Activated CD8-positive, alpha-beta memory T cell treated with anti-CD3 and anti-CD28 coated beads, Interleukin-2, amount 50 U/mL, for 24 hours (primary cell): ENCODE data around the gene NSD2.
"Not testable (repeated sequence)": the region's sequence is repeated elsewhere in the genome, so short reads cannot be mapped to it uniquely, and the experiment has no call there.

Experiments
- DNase-seq: peaks from one replicate; pipeline ENCODE4 v3.0.0-alpha.2; 2020; ENCODE audit errors: extremely low read depth

Gene NSD2

DNA sequence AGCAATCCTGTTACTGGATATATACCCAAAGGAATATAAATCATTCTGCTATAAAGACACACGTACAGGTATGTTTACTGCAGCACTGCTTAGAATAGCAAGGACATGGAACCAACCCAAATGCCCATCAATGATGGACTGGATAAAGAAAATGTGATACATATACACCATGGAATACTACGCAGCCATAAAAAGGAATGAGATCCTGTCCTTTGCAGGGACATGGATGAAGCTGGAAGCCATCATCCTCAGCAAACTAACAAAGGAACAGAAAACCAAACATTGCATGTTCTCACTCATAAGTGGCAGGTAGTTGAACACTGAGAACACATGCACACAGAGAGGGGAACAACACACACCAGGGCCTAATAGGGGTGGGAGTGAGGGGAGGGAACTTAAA, 132.2 kb downstream of the NSD2 start:
- DNase-seq, result not testable (repeated sequence)

GRCh38 chr4:2006367-2006766, 135.2 kb downstream of the NSD2 start:
- DNase-seq, result no peak

DNA sequence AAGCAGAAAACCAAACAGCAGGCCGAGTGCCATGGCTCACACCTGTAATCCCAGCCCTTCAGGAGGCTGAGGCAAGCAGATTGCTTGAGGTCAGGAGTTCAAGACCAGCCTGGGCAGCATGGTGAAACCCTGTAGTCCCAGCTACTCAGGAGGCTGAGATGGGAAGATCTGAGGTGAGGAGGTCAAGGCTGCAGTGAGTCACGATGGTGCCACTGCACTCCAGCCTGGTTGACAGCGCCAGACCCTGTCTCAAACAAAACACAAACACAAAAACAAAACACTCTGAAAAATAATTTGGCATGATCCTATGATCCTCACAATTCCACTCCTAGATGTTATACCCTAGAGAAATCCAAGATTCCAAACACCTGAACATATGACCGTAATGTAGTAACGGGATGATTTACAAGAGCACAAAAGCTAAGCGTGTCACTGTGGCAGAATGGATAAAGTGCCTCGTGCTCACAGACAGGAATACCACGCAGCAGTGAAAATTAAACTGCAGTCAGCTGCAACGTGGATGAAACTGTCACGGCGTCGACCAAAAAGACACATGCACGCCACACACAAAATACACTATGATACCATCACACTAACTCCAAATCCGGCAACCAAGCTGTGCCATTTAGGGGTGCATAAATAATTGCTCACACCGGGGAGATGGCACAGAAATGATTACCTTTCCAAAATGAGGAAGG, 135.9 kb downstream of the NSD2 start:
- no peak for DNase-seq

GRCh38 chr4:2007804-2008670, 136.8 kb downstream of the NSD2 start:
- no peak for DNase-seq

DNA sequence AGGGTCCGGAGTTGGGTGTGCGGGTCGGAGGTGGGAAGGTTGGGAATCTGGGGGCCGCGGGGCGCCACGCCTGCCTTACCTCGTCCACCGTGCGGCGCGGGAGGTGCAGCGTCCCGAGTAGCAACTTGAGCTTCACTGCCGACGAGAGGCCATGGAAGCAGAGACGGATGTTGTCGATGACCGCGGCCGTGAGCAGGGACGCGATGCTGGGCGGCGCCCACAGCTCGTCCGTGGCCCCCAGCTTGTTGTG, 137.4 kb downstream of the NSD2 start:
- no peak for DNase-seq

DNA sequence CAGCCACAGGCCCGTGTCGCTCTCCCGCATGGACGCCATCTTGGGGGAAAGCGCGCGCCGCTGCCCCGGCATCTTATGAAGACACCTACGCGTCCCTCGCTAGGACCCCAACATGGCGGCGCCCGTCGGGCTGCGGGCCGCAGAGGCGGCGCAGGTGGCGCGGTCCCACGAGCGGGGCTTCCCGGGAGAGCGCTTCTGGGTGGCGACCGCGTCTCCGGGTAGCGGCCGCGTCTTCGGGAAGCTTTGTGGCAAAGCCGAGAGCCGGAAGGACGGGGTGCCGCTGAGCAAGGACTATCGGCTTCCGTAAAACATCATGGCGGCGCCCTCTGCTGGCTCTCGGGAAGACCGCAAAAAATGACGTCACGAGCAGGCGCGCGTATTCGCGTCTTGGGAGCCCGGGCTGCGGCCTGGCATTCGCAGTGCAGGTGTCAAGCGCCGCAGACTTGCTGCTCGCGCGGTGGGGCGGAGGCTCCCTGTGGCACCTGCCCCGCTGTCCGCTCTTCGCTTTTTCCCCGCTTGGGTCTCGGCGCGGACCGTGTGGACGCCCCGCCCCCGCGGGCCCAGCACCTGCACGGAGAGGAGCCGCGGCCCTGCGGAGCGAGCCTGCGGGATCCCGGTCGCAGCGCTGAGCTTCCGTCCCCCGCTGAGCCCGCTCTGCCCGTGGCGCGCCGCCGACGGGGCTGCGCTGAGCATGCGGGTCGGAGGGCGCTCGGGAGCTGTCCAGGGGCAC, 137.9 kb downstream of the NSD2 start, which contains the start of gene NELFA:
Gene NELFA, minus strand, starts transcription at position 54 of the 730 bp plus-strand sequence. Its CDS starts 15 bp downstream, at position 39.
- DNase-seq, result peak; percentile 87

DNA sequence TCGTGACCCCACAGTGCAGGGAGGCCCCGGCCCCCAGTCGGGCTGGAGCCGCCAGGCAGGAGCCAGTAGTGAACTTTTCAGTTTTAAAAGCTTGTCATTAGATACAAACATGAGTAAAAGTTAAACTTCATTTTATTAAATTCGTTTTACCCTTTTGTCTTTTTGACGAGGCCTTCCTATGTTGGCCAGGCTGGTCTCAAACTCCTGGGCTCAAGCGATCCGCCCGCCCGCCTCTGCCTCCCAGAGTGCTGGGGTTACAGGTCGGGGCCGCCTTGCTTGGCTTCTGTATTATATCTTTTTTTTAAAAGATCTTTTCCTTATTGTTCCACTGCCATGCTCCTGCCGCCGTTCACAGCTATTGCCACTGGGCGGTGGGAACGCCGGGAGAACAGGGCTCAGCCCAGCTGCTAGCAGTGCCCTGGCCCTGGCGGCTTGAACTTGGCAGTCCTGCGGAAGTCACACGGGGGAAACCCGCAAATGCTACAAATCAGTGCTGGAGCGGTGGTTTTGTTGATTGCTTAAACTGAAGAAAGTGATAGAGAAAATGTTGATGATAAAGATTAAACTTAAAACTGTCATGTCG, 138.5 kb downstream of the NSD2 start:
- no peak for DNase-seq

DNA sequence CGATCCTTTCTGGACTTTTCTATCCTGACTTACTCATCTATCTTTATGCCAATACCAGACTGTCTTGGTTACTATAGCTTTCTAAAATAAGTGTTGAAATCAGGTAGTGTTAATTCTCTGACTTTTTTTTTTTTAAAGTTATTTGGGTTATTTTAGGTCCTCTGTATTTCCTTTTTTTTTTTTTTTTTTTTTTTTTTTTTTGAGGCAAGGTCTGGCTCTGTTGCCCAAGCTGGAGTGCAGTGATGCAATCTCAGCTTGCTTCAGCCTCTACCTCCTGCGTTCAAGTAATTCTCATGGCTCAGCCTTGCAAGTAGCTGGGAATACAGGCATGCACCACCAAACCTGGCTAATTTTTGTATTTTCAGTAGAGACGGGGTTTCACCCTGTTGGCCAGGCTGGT, 140.4 kb downstream of the NSD2 start:
- DNase-seq, result no peak

DNA sequence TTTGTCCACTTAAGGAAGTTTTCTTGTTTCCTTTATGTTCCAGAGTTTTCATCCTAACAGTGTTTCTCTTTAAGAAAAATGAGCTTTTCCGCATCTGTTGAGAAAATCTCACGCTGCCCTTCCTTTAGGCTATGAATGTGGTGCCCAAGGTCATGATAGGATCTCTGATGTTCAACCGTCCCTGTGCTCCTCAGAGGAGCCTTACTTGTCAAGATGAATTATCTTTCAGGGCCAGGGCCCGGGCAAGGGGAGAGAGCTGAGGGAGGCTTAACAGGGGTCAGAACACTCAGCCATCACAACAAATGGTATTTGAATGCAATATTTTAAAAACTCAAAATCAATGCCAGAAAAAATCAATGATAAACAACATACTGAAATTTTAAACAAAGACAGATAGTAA, 143.8 kb downstream of the NSD2 start:
- no peak for DNase-seq

GRCh38 chr4:2021358-2022018, 150.3 kb downstream of the NSD2 start:
- DNase-seq, result not testable (repeated sequence)

GRCh38 chr4:2024683-2025082, 153.5 kb downstream of the NSD2 start:
- DNase-seq, result no peak

DNA sequence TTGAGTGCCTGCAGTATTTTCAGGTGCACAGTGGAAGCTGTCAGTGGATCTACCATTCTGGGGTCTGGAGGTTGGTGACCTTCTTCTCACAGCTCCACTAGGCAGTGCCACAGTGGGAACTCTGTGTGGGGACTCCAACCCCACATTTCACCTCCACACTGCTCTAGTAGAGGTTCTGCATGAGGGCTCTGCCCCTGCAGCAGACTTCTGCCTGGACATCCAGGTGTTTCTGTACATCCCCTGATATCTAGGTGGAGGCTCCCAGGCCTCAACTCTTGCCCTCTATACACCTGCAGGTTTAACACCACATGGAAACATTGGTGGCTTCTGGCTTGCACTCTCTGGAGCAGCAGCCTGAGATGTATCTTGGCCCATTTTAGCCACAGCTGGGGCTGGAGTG, 154.6 kb downstream of the NSD2 start:
- no peak for DNase-seq

DNA sequence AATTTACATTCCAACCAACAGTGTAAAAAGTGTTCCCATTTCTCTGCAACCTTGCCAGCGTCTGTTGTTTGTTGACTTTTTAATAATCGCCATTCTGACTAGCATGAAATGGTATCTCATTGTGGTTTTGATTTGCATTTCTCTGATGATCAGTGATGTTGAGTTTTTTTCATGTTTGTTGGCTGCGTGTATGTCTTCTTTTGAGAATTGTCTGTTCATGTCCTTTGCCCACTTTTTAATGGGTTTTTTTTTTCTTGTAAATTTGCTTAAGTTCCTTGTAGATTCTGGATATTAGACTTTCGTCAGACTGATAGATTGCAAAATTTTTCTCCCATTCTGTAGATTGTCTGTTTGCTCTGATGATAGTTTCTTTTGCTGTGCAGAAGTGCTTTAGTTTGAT, 155.9 kb downstream of the NSD2 start:
- DNase-seq, result not testable (repeated sequence)

DNA sequence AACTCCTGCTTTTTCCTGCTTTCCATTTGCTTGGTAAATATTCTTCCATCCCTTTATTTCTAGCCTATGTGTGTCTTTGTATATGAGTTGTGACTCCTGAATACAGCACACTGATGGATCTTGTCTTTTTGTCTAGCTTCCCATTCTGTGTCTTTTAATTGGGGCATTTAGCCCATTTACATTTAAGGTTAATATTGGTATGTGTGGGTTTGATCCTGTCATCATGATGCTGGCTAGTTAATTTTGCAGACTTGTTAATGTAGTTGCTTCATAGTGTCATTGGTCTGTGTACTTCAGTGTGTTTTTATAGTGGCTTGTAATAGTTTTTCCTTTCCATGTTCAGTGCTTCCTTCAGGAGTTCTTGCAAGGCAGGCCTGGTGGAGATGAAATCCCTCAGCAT, 160.0 kb downstream of the NSD2 start:
- not testable (repeated sequence) for DNase-seq
